ENCODE measurements around the gene S100A8.

The S100A8 gene

GRCh38 chr1:153345187-153346076 lies 45.4 kb downstream of the S100A8 start:
- no peak for DNase-seq

GRCh38 chr1:153344718-153345025 lies 46.2 kb downstream of the S100A8 start:
- no peak for DNase-seq

- no peak for DNase-seq
Observed at GRCh38 chr1:153343811-153344717, 46.8 kb downstream of the S100A8 start.

- DNase-seq = no peak
Observed at GRCh38 chr1:153343040-153343681, 47.7 kb downstream of the S100A8 start.

- no peak for DNase-seq
Observed at GRCh38 chr1:153342178-153342577, 48.7 kb downstream of the S100A8 start.

GRCh38 chr1:153341431-153341934 lies 49.4 kb downstream of the S100A8 start:
- no peak for DNase-seq

- DNase-seq = no peak
Observed at GRCh38 chr1:153340356-153340755, 50.5 kb downstream of the S100A8 start.
